Kidney (tissue), 14 donors: ENCODE data around the gene FARS2. TPM values are rescaled to one million over a fixed set of nuclear protein-coding genes. Genes with fewer than 3 reads are reported as not detected.

Source experiments
- DNase-seq, 5 donors: peaks; one replicate each; pipeline ENCODE4 v3.0.0-alpha.2; 2013 to 2020
- FAIRE-seq: peaks from 2 replicates; lab custom pipeline; 2012; peaks lifted over from hg19 to GRCh38; lab: Jason Lieb, UNC
- H3K27ac ChIP-seq, 2 donors: one replicate each; pipeline ENCODE4 v1.7.0; 2013; ENCODE audit warnings: low read depth in 2 of 2, low read length in 2 of 2, inconsistent platforms in 1 of 2
- H3K27me3 ChIP-seq: one replicate; pipeline ENCODE4 v1.7.1; 2013; ENCODE audit warnings: low read length, inconsistent platforms; ENCODE audit not compliant: control insufficient read depth, insufficient read depth
- H3K36me3 ChIP-seq, 3 donors: one replicate each; pipeline versions ENCODE4 v1.7.0 to v1.7.1; 2013; ENCODE audit warnings: low read length in 3 of 3, control low read depth in 1 of 3, inconsistent platforms in 1 of 3; ENCODE audit not compliant: insufficient read depth in 3 of 3, control insufficient read depth in 2 of 3
- H3K4me1 ChIP-seq, 3 donors: one replicate each; pipeline versions ENCODE4 v1.7.0 to v1.7.1; 2013; ENCODE audit warnings: low read length in 3 of 3, inconsistent platforms in 1 of 3, low read depth in 1 of 3; ENCODE audit not compliant: control insufficient read depth in 2 of 3, insufficient read depth in 2 of 3
- H3K4me3 ChIP-seq, 3 donors: one replicate each; pipeline versions ENCODE4 v1.7.0 to v1.8.1; 2013; ENCODE audit warnings: low read length in 3 of 3, control low read depth in 1 of 3, inconsistent platforms in 1 of 3
- H3K9ac ChIP-seq, 3 donors: one replicate each; pipeline versions ENCODE4 v1.7.0 to v1.7.1; 2013; ENCODE audit warnings: low read length in 3 of 3, control low read depth in 1 of 3, inconsistent platforms in 1 of 3
- H3K9me3 ChIP-seq, 3 donors: one replicate each; pipeline versions ENCODE4 v1.7.0 to v1.7.1; 2013; ENCODE audit warnings: low read length in 3 of 3, control low read depth in 1 of 3, inconsistent platforms in 1 of 3; ENCODE audit not compliant: control insufficient read depth in 2 of 3, insufficient read depth in 1 of 3
- CTCF ChIP-seq: IDR thresholded peaks from 3 replicates; pipeline ENCODE4 v1.5.1; 2012; ENCODE audit warnings: mild to moderate bottlenecking, moderate library complexity, borderline replicate concordance; ENCODE audit not compliant: insufficient read depth; ENCODE audit errors: extremely low read depth
- intact Hi-C: fragments of 100-400 bp; cut with DNase I; formaldehyde crosslinking; loops from one replicate; pipeline ENCODE4 v1.11.1; 2022
- polyA plus RNA-seq: library from polyadenylated mRNA; stranded (reverse); fragments of 350-450 nt; fragmentation: Illumina TruSeq; extraction: RNeasy Lipid Tissue Mini Kit (QIAGEN cat#74804); gene quantifications from one replicate; pipeline ENCODE4 v1.2.3, GENCODE V29; 2014; ENCODE audit warnings: low read depth, low replicate concordance; ENCODE audit not compliant: insufficient read depth
- total RNA-seq: library from RNA; stranded (reverse); fragmentation: NEBNext Ultra II Directional; extraction: Animal tissue kit (Norgen Biotek cat#: 25700); gene quantifications from one replicate; pipeline ENCODE4 v1.2.1, GENCODE V29; 2021
- donor health status: control.
- donor health status: control.
- donor health status: control.
- donor health status: control.
- donor health status: control.
- donor health status: DM: yes; HTN: yes; CAD: no.
- donor health status: Normal renal cell carcinoma (clear cell type).

The FARS2 gene
- total and polyA plus RNA-seq, 2 donors from 2014 or later, result 22.1 to 24.8 TPM

- Histone ChIP-seq H3K4me1 (no peaks in the 10 kb centered on the region), H3K9me3 (no peaks in the 10 kb centered on the region), H3K4me3 (no peak overlapping the region), H3K36me3 (no peaks in the 10 kb centered on the region), H3K9ac (no peak overlapping the region), H3K27me3 (no peaks in the 10 kb centered on the region), H3K27ac (no peak overlapping the region)
- DNase-seq (no peak), FAIRE-seq (no peak)
- intact Hi-C loops, result no loop called here
- no peak for TF ChIP-seq CTCF
Observed at GRCh38 chr6:5333658-5334057, 72.3 kb downstream of the FARS2 start.

DNA sequence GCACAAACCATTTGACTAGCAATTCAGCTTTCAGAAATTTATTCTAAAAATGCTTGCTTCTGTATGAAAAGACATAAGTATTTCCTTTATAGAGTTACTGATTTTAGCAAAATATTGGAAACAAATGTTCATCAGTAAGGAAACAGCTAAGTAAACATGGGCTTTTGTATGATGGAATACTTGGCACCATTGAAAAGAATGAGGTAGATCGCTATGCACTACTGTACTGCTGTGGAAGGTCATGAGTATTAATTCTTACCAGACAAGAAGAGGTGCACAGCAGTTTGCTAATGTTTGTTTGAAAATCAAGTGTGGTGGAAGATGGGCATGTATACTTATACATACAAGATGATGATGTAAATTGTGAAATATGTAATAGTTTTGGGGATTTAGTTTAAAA lies 73.0 kb downstream of the FARS2 start:
- H3K27ac ChIP-seq, result no peak overlapping the region
- DNase-seq (no peak), FAIRE-seq (no peak)
- no peaks in the 10 kb centered on the region for H3K4me1 ChIP-seq
- H3K36me3 ChIP-seq, result no peaks in the 10 kb centered on the region
- H3K27me3 ChIP-seq, result no peaks in the 10 kb centered on the region
- no peak overlapping the region for H3K9ac ChIP-seq
- intact Hi-C loops, result no loop called here
- H3K4me3 ChIP-seq, result no peak overlapping the region
- TF ChIP-seq CTCF, result no peak
- no peaks in the 10 kb centered on the region for H3K9me3 ChIP-seq

DNA sequence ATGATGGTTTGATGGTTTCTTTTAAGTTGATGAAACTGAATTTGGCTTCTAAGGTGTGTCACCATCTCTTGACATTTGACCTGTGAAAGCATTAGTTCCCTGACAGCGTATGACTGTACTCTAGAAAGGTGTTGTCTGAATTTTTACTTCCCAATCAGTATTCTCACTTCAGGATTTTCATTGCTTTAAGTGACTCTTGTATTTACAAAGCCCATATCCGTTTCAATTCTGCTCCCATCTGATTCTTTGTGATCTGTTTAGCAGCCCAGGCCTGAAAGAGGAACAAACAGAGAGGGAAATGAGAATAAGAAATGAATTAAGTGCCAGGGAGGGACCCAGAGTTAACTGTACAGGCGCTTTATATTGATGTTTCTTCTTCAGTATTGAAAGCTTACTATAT lies 73.7 kb downstream of the FARS2 start:
- Histone ChIP-seq H3K4me3 (no peak overlapping the region), H3K27ac (no peak overlapping the region), H3K9ac (no peak overlapping the region), H3K27me3 (no peaks in the 10 kb centered on the region), H3K4me1 (no peaks in the 10 kb centered on the region), H3K36me3 (no peaks in the 10 kb centered on the region), H3K9me3 (no peaks in the 10 kb centered on the region)
- DNase-seq (no peak), FAIRE-seq (no peak)
- no peak for TF ChIP-seq CTCF
- intact Hi-C loops, result no loop called here

GRCh38 chr6:5337573-5337972 lies 76.3 kb downstream of the FARS2 start:
- FAIRE-seq (no peak), DNase-seq (no peak)
- Histone ChIP-seq H3K36me3 (no peaks in the 10 kb centered on the region), H3K27me3 (no peaks in the 10 kb centered on the region), H3K9me3 (no peaks in the 10 kb centered on the region), H3K9ac (no peak overlapping the region), H3K4me3 (no peak overlapping the region), H3K27ac (no peak overlapping the region), H3K4me1 (no peaks in the 10 kb centered on the region)
- intact Hi-C loops, result no loop called here
- TF ChIP-seq CTCF, result no peak
